RKO (cell line): ENCODE measurements around the gene C22orf42.
"Not testable (repeated sequence)": the region's sequence is repeated elsewhere in the genome, so short reads cannot be mapped to it uniquely, and the experiment has no call there.

Experiments used
- DNase-seq: peaks from one replicate; pipeline ENCODE4 v3.0.0-alpha.2; 2016; ENCODE audit warnings: low spot score

C22orf42 gene

DNA sequence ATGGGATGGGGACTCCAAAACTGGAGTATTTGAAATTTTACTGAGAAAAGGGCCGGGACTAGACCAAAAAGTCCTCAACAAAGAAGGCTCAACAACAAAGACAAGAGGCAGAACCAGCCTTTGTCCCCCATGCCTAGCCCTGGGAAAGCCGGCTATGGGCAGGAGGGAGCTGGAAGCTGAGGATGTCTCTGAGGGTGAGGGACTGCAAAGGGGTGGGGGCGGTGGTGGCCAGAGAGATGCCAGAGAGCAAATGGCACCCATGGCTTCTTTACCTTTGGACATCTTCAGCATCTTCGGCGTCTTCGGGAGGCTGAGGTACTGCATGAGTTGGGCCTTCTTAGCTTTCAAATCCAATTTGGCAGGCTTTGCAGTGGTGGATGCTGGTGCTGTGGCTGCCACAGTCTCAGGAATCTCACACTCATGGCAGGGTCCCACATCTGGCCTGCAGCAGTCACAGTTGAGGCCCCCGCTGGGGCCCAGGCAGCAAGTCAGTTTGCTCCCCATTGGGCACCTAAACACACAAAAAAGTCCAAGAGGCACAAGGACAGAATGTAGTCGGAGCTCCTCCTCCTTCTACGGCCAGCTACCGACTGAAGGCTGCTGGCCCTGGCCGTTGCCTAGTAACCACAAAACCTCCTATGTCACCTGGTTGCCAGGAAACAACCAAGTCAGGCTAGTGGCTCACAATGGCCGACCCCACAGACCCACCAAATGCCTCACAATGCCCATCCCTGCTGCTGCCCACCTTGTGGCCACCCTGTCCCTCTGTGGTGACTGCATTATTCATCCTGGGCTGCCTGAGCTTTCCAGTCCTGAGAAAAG is at the start of gene C22orf42:
Gene C22orf42 (minus strand): TSS at position 592 of the 822 bp plus-strand sequence. CDS start 88 bp downstream, at position 504.
- no peak for DNase-seq

DNA sequence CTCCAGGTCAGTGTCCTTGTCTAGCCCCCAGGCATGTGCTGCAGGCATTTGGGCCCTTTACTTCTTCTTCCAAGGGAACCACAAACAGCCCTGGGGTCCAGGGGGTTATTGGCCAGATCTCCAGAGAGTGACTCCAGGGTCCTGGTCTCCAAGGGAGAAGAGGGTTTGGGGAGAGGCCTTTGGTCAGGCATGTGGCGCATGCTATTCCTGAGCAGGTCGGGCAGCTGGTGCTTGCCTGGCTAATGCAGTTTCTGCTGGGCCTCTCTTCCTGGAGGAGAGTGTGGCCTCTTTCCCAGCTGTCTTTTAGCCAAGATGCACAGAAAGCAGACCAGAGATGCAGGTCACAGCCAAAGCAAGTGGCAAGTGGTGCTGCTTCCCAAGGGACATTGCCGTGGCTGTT is 49.6 kb upstream of the C22orf42 start:
- DNase-seq: no peak

- no peak for DNase-seq
Observed at GRCh38 chr22:32207971-32208480, 48.9 kb upstream of the C22orf42 start.

DNA sequence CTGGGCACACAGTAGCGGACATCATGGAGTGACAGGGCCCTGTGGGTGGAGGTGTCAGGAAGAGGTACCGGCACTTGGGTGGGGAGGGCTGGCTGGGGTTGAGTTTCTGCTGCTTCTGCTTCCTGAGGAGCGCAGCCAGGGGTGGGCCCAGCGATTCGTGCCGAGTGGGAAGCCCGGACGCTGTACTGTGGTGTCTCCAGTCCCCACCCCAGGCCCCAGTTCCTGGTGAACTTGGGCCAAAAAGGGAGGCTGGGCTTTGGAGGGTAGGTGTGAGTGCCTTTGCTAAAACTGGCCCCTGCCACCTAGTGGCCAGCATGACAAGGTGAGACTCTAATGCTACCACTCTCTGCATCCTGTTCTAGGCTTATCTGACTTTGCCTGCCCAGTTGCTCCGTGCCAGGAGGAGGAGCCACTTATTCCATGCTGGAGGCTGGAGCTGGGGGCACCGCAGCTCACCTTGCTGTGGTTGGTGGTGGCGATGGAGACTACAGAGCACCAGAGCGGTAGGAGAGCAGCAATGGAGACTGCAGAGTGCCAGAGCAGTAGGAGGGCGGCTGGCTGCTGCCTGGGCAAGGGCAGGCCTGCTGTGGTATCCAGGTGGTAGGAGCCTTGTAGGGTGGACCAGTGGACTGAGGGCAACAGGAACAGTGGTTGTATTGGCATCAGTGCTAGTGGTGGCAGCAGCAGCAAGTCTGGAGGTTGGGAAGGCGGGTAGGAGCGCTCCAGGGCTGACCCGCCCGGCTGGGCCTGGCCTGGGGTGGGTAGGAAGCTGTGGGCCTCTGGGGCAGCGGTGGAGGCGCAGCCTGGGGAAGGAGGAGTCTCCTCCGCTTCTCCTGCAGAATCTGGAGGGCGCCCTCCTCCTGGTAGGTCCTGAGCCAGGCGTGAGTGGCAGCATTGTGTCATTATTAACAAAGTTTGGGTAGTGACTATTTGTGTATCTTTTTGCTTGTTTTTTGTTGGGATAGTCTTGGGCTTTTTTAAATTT is 48.0 kb upstream of the C22orf42 start:
- DNase-seq: peak; percentile 47

DNA sequence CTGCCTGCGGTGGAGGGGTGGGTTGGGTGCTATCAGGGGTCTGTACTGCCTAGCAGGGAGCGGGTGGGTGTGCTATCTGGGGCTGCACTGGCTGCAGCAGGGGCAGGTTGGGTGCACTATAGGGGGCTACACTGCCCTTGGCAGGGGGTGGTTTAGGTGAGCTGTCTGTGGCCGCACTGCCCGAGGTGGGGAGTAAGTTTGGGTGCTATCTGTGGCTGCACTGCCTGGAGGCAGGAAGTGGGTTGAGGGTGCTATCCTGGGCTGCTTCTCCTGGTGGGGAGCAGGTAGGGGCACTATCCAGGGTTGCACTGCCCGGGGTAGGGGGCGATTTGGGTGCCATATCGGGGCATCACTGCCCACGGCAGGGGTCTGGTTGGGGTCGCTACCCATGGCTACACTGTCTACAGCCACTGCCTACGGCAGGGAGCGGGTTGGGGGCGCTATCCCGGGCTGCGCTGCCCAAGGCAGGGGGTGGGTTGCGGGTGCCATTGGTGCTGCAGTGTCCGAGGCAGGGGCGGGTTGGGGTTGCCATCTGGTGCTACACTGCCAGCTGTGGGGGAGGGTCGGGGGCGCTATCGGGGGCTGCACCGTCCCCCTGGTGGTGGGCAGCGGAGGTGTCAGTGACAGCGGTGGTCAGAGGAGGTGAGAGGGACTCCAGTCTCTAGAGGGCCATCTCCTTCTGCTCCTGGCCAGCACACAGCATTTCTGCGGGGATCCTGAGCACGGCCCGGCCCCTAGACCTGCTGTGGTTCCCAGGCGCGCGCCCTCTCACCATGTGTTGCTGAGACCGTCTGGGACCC is 47.1 kb upstream of the C22orf42 start:
- no peak for DNase-seq

DNA sequence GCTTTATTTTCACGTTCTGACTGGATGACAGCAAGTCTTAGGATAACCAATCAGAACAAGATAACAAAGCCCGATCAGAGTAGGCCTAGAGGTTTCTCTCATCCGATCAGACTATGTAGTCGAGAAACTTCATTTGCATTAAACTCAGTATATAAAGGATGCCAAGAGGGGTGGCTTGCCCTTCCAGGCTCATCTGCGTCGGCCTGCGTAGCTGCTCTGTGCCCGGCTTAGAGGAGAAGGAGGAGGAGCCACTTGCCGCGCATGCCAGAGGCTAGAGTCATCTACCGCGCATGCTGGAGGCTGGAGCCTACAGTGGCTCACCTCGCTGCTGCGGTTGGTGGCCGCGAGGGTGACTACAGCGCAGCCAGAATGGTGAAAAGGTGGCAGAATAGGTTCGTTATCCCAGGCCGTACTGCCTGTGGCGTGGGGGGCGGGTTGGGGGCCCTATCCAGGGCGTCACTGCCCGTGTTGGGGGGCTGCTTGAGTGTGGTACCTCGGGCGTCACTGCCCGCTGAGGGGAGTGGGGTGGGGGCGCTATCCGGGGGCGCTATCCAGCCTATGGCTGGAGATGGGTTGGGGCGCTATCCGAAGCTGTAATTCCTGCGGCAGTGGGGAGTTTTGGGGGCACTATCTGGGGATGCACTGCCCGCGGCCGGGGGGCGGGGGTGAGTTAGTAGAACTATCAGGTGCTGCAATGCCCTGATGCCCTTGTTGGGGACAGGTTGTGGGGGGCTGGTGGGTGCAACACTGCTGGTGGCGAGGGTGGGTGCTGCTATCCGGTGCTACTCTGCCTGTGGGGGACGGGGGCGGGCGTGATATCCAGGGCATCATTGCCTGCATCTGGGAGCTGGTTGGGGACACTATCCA is 46.0 kb upstream of the C22orf42 start, which contains the start of gene RFPL2:
Gene RFPL2 (minus strand): TSS at position 218 of the 867 bp plus-strand sequence. CDS start 2,622 bp downstream, outside the sequence.
- peak; percentile 92 for DNase-seq

GRCh38 chr22:32204040-32204855 is 45.1 kb upstream of the C22orf42 start:
- no peak for DNase-seq

DNA sequence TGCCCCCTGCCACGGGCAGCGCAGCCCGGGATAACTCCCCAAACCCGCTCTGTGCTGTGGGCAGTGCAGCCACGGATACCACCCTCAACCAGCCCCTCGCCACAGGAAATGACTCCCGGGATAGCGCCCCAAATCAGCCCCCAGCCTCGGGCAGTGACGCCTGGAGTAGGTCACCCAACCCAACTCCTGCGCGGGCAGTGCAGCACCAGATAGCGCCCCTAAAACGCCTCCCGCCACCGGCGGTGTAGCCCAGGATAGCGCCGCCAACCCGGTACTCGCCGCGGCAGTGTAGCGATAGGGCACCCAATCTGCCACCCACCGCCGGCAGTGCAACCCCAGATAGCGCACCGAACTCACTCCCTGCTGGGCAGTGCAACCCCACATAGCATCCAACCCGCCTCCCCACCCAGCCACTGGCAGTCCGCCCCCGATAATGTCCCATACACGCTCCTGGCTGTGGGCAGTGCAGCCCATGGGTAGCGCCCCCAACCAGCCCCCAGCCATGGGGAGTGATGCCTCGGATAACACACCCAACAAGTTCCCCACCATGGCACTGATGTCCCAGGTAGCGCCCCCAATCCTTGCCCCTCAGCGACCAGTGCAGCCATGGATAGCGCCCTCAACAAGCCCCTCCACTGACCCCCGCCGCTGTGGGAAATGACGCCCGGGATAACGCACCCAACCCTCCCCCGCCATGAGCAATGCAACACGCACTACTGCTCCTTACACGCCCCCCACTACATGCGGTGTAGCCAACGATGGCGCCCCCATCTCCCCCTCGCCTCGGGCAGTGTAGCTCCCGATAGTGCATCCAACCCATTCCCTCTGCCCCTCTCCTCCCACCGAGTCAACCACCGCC is 44.3 kb upstream of the C22orf42 start:
- no peak for DNase-seq

DNA sequence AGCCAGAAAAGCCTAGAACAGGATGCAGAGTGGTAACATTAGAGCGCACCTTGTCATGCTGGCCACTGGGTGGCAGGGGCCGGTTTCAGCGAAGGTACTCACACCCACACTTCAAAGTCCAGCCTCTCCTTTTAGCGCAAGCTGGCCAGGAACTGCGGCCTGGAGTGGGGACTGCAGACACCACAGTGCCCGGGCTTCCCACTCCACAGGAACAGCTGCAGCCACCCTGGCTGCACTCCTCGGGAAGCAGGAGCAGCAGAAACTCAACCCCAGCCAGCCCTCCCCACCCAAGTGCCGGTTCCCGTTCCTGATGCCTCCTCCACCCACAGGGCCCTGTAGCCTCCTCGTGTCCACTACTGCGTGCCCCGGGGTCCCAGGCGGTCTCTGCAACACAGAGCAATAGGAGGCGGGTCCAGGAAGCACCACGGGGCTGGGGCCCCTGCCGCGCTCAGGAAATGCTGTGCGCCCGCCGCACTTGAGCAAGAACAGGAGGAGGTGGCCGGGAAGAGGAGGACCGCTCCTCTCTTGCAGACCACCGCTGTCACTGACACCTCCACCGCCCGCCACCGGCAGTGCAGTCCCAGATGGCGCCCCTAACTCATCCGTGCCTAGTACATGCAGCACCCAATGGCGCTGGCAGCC is 43.6 kb upstream of the C22orf42 start:
- peak; percentile 83 for DNase-seq

GRCh38 chr22:32202161-32202538 is 43.0 kb upstream of the C22orf42 start:
- no peak for DNase-seq

DNA sequence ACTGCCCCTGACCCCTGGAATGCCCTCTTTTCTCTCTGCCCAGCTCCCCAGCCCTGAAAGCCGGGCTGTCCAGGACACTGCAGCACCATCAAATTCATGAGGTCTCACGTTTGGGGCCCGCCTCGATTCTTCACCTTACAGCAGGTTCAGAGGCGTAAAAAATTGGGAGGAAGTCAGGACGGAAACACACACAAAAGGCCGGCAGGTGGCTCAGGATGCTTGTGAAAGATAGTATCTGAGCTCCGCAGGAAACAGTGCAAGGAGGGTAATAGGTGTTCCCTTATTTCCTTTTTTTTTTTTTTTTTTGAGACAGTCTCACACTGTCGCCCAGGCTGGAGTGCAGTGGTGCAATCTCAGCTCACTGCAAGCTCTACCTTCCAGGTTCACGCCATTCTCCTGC is 41.6 kb upstream of the C22orf42 start:
- DNase-seq: no peak

DNA sequence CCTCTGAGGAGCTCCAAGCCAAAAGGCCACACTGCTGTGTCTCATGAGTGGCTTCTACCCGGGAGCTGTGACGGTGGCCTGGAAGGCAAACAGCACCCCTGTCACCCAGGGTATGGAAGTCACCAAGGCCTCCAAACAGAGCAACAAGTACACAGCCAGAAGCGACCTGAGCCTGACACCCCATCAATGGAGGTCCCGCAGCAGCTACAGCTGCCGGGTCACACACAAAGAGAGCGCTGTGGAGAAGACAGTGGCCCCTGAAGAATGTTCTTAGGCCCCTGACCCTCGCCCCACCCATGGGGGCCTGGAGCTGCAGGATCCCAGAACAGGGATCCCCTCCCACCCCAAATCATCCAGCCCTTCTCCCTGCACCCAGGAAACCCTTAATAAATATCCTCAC is 40.9 kb upstream of the C22orf42 start:
- no peak for DNase-seq

DNA sequence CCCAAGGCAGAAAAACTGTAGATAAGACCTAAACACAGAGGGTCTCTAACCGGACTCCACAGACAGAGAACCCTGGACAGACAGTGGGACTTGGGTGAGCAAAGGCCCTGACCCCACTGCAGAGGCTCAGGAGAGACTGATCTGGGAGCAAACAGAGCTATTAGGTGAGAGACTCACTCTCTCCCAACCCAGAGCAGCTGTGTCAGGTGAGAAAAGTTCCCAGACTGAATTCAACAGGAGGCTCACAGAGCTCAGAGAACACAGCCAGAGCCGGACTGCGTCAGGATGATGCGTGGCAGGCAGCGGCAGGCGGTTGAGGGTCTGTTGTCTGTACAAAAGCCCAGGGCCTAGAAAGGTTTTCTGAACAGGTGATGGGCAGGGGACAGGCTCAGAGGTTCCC is 40.2 kb upstream of the C22orf42 start:
- no peak for DNase-seq

GRCh38 chr22:32197553-32198226 is 38.6 kb upstream of the C22orf42 start:
- DNase-seq: not testable (repeated sequence)

GRCh38 chr22:32195900-32196299 is 36.8 kb upstream of the C22orf42 start:
- DNase-seq: not testable (repeated sequence)

DNA sequence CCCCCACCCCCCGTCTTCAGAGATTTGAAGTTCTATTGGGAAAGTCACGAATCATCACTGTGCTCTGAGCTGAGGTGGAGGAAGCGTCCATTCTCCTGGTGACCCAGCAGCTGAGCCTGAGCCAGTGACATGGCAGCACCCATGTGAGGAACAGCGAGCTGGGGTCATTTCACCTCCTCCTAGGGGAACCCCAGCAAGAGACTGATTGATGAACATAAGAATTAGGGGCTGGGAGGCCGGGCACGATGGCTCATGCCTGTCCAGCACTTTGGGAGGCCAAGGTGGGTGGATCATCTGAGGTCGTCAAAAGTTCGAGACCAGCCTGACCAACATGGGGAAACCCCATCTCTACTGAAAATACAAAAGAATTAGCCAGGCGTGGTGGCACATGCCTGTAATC is 34.2 kb upstream of the C22orf42 start:
- DNase-seq: not testable (repeated sequence)

GRCh38 chr22:32191021-32191420 is 31.9 kb upstream of the C22orf42 start:
- not testable (repeated sequence) for DNase-seq

DNA sequence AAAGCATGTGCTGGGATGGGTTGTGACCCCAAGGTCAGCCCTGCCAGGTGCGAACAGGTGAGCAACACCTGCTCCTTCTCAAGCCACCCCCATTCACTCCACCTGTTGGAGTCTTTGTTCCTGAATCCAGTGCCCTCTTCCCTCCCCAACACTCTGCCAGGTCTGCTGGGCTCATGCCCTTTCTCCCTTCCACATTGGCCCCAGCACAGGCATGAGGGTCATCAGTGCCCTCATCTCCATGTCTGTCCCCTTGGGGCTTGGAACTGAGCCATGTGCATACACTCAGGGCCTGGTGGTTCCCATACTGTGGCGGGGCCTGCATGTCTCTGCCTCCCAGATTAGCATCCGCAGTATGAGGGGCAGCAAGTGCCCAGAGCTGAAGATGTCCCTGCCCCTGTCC is 26.7 kb upstream of the C22orf42 start:
- DNase-seq: no peak
